Colon (tissue), 2 donors: ENCODE measurements around the gene RSPO4.

Source experiments
- FAIRE-seq: peaks from 2 replicates; lab custom pipeline; 2012; peaks lifted over from hg19 to GRCh38; lab: Jason Lieb, UNC
- donor health status: control.
- donor health status: control.

Gene RSPO4

GRCh38 chr20:910132-910869 is 91.8 kb downstream of the RSPO4 start:
- no peak for FAIRE-seq

GRCh38 chr20:909641-910040 is 92.5 kb downstream of the RSPO4 start:
- no peak for FAIRE-seq
